Measurements from ENCODE around the gene MRPL20. TPM values are rescaled to one million over a fixed set of nuclear protein-coding genes. Genes with fewer than 3 reads are reported as not detected.
A peak's percentile ranks its signal among the peaks of the same experiment; 100 is the strongest.

The MRPL20 gene
- total RNA-seq, 2 donors from 2014 or later = 74.9 to 77.5 TPM

GRCh38 chr1:1353389-1354151 lies 53.5 kb downstream of the MRPL20 start:
- ATAC-seq (replicated peaks in 1 of 2) = no peak
- no peaks in the 10 kb centered on the region for H3K36me3 Mint-ChIP-seq (ENCODE audit: insufficient read depth in 2 of 2)
- H3K27ac Mint-ChIP-seq = no peak overlapping the region
- no peak for DNase-seq
- H3K4me1 Mint-ChIP-seq (ENCODE audit: low read depth) = peaks cover 6% of the 10 kb centered on the region
- peaks cover 12% of the 10 kb centered on the region for H3K27me3 Mint-ChIP-seq (ENCODE audit: low read depth)
- no peaks in the 10 kb centered on the region for H3K9me3 Mint-ChIP-seq
- no peak overlapping the region for H3K4me3 Mint-ChIP-seq

- no peak overlapping the region for H3K27ac Mint-ChIP-seq
- H3K9me3 Mint-ChIP-seq = no peaks in the 10 kb centered on the region
- DNase-seq (no peak), ATAC-seq (replicated peaks in 1 of 2) (no peak)
- peaks cover 7% of the 10 kb centered on the region for H3K4me1 Mint-ChIP-seq (ENCODE audit: low read depth)
- peaks cover 12% of the 10 kb centered on the region for H3K27me3 Mint-ChIP-seq (ENCODE audit: low read depth)
- no peaks in the 10 kb centered on the region for H3K36me3 Mint-ChIP-seq (ENCODE audit: insufficient read depth in 2 of 2)
- peak overlapping the region in 1 of 2 donors; percentile 72 for H3K4me3 Mint-ChIP-seq
These were observed 54.2 kb downstream of the MRPL20 start for GRCh38 chr1:1352786-1353388.

Other genes starting within 250 kb of the MRPL20 start
- gene TTLL10, start 233.4 kb downstream of the MRPL20 start, total RNA-seq = under 1 TPM in 1 of 2 donors, not detected in 1; 0.36 TPM
- gene TNFRSF18, start 200.7 kb downstream of the MRPL20 start, total RNA-seq = 100 to 1,000 TPM; 245 to 324 TPM
- gene TNFRSF4, start 193.1 kb downstream of the MRPL20 start, total RNA-seq = 100 to 1,000 TPM; 268 to 588 TPM
- gene SDF4, start 175.3 kb downstream of the MRPL20 start, total RNA-seq = 100 to 1,000 TPM; 188 to 348 TPM
- 10 to 100 TPM; 13.1 to 13.6 TPM for gene B3GALT6, start 175.1 kb downstream of the MRPL20 start, total RNA-seq
- gene C1QTNF12, start 160.6 kb downstream of the MRPL20 start, total RNA-seq = 10 to 100 TPM in 1 of 2 donors, 1 to 10 TPM in 1; 8.1 to 14.2 TPM
- gene UBE2J2, start 133.4 kb downstream of the MRPL20 start, total RNA-seq = 10 to 100 TPM; 63.5 to 77.8 TPM
- 10 to 100 TPM in 1 of 2 donors, 1 to 10 TPM in 1; 5.6 to 13.0 TPM for gene SCNN1D, start 126.9 kb downstream of the MRPL20 start, total RNA-seq
- gene ACAP3, start 99.4 kb downstream of the MRPL20 start, total RNA-seq = 10 to 100 TPM; 28.6 to 37.9 TPM
- 10 to 100 TPM; 11.0 to 11.9 TPM for gene PUSL1, start 98.7 kb downstream of the MRPL20 start, total RNA-seq
- 100 to 1,000 TPM; 108 to 131 TPM for gene INTS11, start 82.6 kb downstream of the MRPL20 start, total RNA-seq
- 10 to 100 TPM; 18.0 to 22.8 TPM for gene CPTP, start 82.5 kb downstream of the MRPL20 start, total RNA-seq
- gene TAS1R3, start 76.0 kb downstream of the MRPL20 start, total RNA-seq = under 1 TPM; 0.91 to 0.95 TPM
- gene DVL1, start 57.9 kb downstream of the MRPL20 start, total RNA-seq = 10 to 100 TPM; 46.6 to 52.2 TPM
- gene MXRA8, start 48.7 kb downstream of the MRPL20 start, total RNA-seq = 1 to 10 TPM; 1.6 to 3.0 TPM
- 10 to 100 TPM; 92.4 to 97.7 TPM for gene AURKAIP1, start 32.1 kb downstream of the MRPL20 start, total RNA-seq
- gene CCNL2, start 8.0 kb downstream of the MRPL20 start, total RNA-seq = 100 to 1,000 TPM; 166 to 180 TPM
- gene ANKRD65, start 14.0 kb upstream of the MRPL20 start, total RNA-seq = under 1 TPM in 1 of 2 donors, not detected in 1; 0.17 TPM
- 1 to 10 TPM in 1 of 2 donors, under 1 TPM in 1; 0.94 to 1.4 TPM for gene VWA1, start 28.4 kb upstream of the MRPL20 start, total RNA-seq
- 1 to 10 TPM; 2.8 to 3.7 TPM for gene ATAD3C, start 42.4 kb upstream of the MRPL20 start, total RNA-seq
- 10 to 100 TPM; 20.6 to 25.3 TPM for gene ATAD3B, start 64.5 kb upstream of the MRPL20 start, total RNA-seq
- gene ATAD3A, start 104.9 kb upstream of the MRPL20 start, total RNA-seq = 10 to 100 TPM; 24.9 to 34.2 TPM
- 1 to 10 TPM; 1.0 to 1.3 TPM for gene TMEM240, start 133.3 kb upstream of the MRPL20 start, total RNA-seq
- 100 to 1,000 TPM; 138 to 167 TPM for gene SSU72, start 167.6 kb upstream of the MRPL20 start, total RNA-seq
- 1 to 10 TPM in 1 of 2 donors, under 1 TPM in 1; 1.00 to 1.5 TPM for gene FNDC10, start 192.8 kb upstream of the MRPL20 start, total RNA-seq
- 10 to 100 TPM; 68.6 to 78.6 TPM for gene MIB2, start 208.2 kb upstream of the MRPL20 start, total RNA-seq
- gene MMP23B, start 224.9 kb upstream of the MRPL20 start, total RNA-seq = 1 to 10 TPM; 1.5 TPM

Data from activated T-cell treated with anti-CD3 and anti-CD28 coated beads, Interleukin-2, amount 50 U/mL, for 72 hours (primary cell).